Mammary epithelial cell (primary cell): Measurements from ENCODE around the gene ERCC4.

Source experiments
- CTCF ChIP-seq, 2 donors: IDR thresholded peaks in 1 of 2; conservative IDR thresholded peaks in 1 of 2; 2 replicates each; pipeline ENCODE4 v1.5.1; 2011 to 2012; ENCODE audit warnings: inconsistent platforms in 2 of 2, low read length in 2 of 2, mild to moderate bottlenecking in 2 of 2, control low read depth in 1 of 2, low read depth in 1 of 2; ENCODE audit not compliant: insufficient read depth in 1 of 2; ENCODE audit errors: extremely low read depth in 1 of 2
- EZH2 ChIP-seq: IDR thresholded peaks from 2 replicates; pipeline ENCODE4 v1.6.1; 2012; ENCODE audit warnings: low read length, inconsistent platforms, borderline replicate concordance

- no peak for TF ChIP-seq CTCF (conservative IDR thresholded peaks at IDR 0.05 in 1 of 2, IDR thresholded peaks at IDR 0.05 in 1 of 2; ENCODE audit: extremely low read depth in 1 of 2, insufficient read depth in 1 of 2, low read depth in 1 of 2, low read length in 2 of 2)
- TF ChIP-seq EZH2 = no peak
These were observed 81.6 kb downstream of the ERCC4 start for GRCh38 chr16:14001521-14001920.
